Measurements from ENCODE around the gene ABCE1.

Gene ABCE1

GRCh38 chr4:145097821-145098674 is at the start of gene ABCE1, which contains the start of gene ANAPC10:
Gene ABCE1 (plus strand): TSS chr4:145098311. CDS start chr4:145104413, 6,102 bp downstream.
Gene ANAPC10 (minus strand): TSS chr4:145098196. CDS start chr4:145096099, 2,097 bp downstream.
- in situ Hi-C loops (cut with MboI; ENCODE audit: low sequenced_read_pairs) = no loop called here

GRCh38 chr4:145048817-145049216 is 49.3 kb upstream of the ABCE1 start:
- in situ Hi-C loops (cut with MboI; ENCODE audit: low sequenced_read_pairs) = no loop called here

GRCh38 chr4:145049241-145049640 is 48.9 kb upstream of the ABCE1 start:
- in situ Hi-C loops (cut with MboI; ENCODE audit: low sequenced_read_pairs) = no loop called here

- in situ Hi-C loops (cut with MboI; ENCODE audit: low sequenced_read_pairs) = loop anchor here (25.0 kb wide), 1 partner anchor 868 kb away; no protein-coding TSS in a partner anchor
Measured at GRCh38 chr4:145055533-145056257, 42.4 kb upstream of the ABCE1 start.

GRCh38 chr4:145056325-145057130 is 41.6 kb upstream of the ABCE1 start:
- in situ Hi-C loops (cut with MboI; ENCODE audit: low sequenced_read_pairs) = loop anchor here (25.0 kb wide), 1 partner anchor 869 kb away; no protein-coding TSS in a partner anchor

GRCh38 chr4:145058256-145058655 is 39.9 kb upstream of the ABCE1 start:
- in situ Hi-C loops (cut with MboI; ENCODE audit: low sequenced_read_pairs) = loop anchor here (25.0 kb wide), 1 partner anchor 871 kb away; no protein-coding TSS in a partner anchor

GRCh38 chr4:145061318-145061920 is 36.7 kb upstream of the ABCE1 start:
- in situ Hi-C loops (cut with MboI; ENCODE audit: low sequenced_read_pairs) = loop anchor here (25.0 kb wide), 1 partner anchor 874 kb away; no protein-coding TSS in a partner anchor

GRCh38 chr4:145066063-145066501 is 32.0 kb upstream of the ABCE1 start:
- in situ Hi-C loops (cut with MboI; ENCODE audit: low sequenced_read_pairs) = loop anchor here (25.0 kb wide), 1 partner anchor 879 kb away; no protein-coding TSS in a partner anchor

- in situ Hi-C loops (cut with MboI; ENCODE audit: low sequenced_read_pairs) = loop anchor here (25.0 kb wide), 1 partner anchor 882 kb away; no protein-coding TSS in a partner anchor
Measured at GRCh38 chr4:145069361-145069760, 28.8 kb upstream of the ABCE1 start.

- in situ Hi-C loops (cut with MboI; ENCODE audit: low sequenced_read_pairs) = loop anchor here (25.0 kb wide), 1 partner anchor 884 kb away; no protein-coding TSS in a partner anchor
Measured at GRCh38 chr4:145071560-145071959, 26.6 kb upstream of the ABCE1 start.

- in situ Hi-C loops (cut with MboI; ENCODE audit: low sequenced_read_pairs) = no loop called here
Measured at GRCh38 chr4:145075742-145076468, 22.2 kb upstream of the ABCE1 start.

GRCh38 chr4:145076469-145076855 is 21.6 kb upstream of the ABCE1 start:
- in situ Hi-C loops (cut with MboI; ENCODE audit: low sequenced_read_pairs) = no loop called here

- in situ Hi-C loops (cut with MboI; ENCODE audit: low sequenced_read_pairs) = no loop called here
Measured at GRCh38 chr4:145081756-145082155, 16.4 kb upstream of the ABCE1 start.

- in situ Hi-C loops (cut with MboI; ENCODE audit: low sequenced_read_pairs) = no loop called here
Measured at GRCh38 chr4:145083891-145084605, 14.1 kb upstream of the ABCE1 start.

GRCh38 chr4:145090380-145090779 is 7.7 kb upstream of the ABCE1 start:
- in situ Hi-C loops (cut with MboI; ENCODE audit: low sequenced_read_pairs) = no loop called here

GRCh38 chr4:145093638-145094037 is 4.5 kb upstream of the ABCE1 start:
- in situ Hi-C loops (cut with MboI; ENCODE audit: low sequenced_read_pairs) = no loop called here

- in situ Hi-C loops (cut with MboI; ENCODE audit: low sequenced_read_pairs) = no loop called here
Measured at GRCh38 chr4:145097331-145097820, 735 bp upstream of the ABCE1 start.

GRCh38 chr4:145098675-145099037 is 545 bp downstream of the ABCE1 start:
- in situ Hi-C loops (cut with MboI; ENCODE audit: low sequenced_read_pairs) = no loop called here

- in situ Hi-C loops (cut with MboI; ENCODE audit: low sequenced_read_pairs) = no loop called here
Measured at GRCh38 chr4:145099653-145100052, 1.5 kb downstream of the ABCE1 start.

All from HL-60/S4 treated with phorbol 12-myristate 13-acetate at 8.2 ng/mL for 4 days and 3 days (cell line).